ENCODE data around the gene KCNE4.

The KCNE4 gene

GRCh38 chr2:223088866-223089265 is 36.9 kb downstream of the KCNE4 start:
- DNase-seq, result no peak

GRCh38 chr2:223090039-223090438 is 38.0 kb downstream of the KCNE4 start:
- no peak for DNase-seq

- no peak for DNase-seq
Measured at GRCh38 chr2:223090540-223091235, 38.7 kb downstream of the KCNE4 start.

- DNase-seq, result no peak
Measured at GRCh38 chr2:223092667-223093066, 40.7 kb downstream of the KCNE4 start.

GRCh38 chr2:223093436-223094241 is 41.6 kb downstream of the KCNE4 start:
- DNase-seq, result no peak

GRCh38 chr2:223095207-223095606 is 43.2 kb downstream of the KCNE4 start:
- DNase-seq, result no peak

GRCh38 chr2:223096235-223096970 is 44.4 kb downstream of the KCNE4 start:
- DNase-seq, result no peak

- DNase-seq, result no peak
Measured at GRCh38 chr2:223097888-223098383, 45.9 kb downstream of the KCNE4 start.

- DNase-seq, result no peak
Measured at GRCh38 chr2:223099561-223099960, 47.6 kb downstream of the KCNE4 start.

GRCh38 chr2:223100061-223100511 is 48.1 kb downstream of the KCNE4 start:
- DNase-seq, result no peak

- DNase-seq, result no peak
Measured at GRCh38 chr2:223101340-223102039, 49.5 kb downstream of the KCNE4 start.

- no peak for DNase-seq
Measured at GRCh38 chr2:223102040-223102400, 50.0 kb downstream of the KCNE4 start.

- DNase-seq, result no peak
Measured at GRCh38 chr2:223102450-223102849, 50.5 kb downstream of the KCNE4 start.

- DNase-seq, result no peak
Measured at GRCh38 chr2:223104336-223105132, 52.5 kb downstream of the KCNE4 start.

All from CD4-positive, alpha-beta T cell treated with Interleukin-4 for 1 hour (primary cell).